ENCODE data around the gene SEZ6L. TPM values are rescaled to one million over a fixed set of nuclear protein-coding genes. Genes with fewer than 3 reads are reported as not detected.

Gene SEZ6L
- total RNA-seq, 1 donor from 2014 or later: 0.32 TPM

- intact Hi-C loops (cut with DNase I): no loop called here
- ATAC-seq (no peak), DNase-seq (no peak)
- H3K9me3 ChIP-seq: no peaks in the 10 kb centered on the region
- no peak overlapping the region for H3K4me3 ChIP-seq
- peaks cover 23% of the 10 kb centered on the region for H3K27me3 ChIP-seq
- H3K4me1 ChIP-seq: no peaks in the 10 kb centered on the region
- H3K36me3 ChIP-seq: no peaks in the 10 kb centered on the region
- TF ChIP-seq CTCF (IDR thresholded peaks at IDR 0.05): no peak
- H3K27ac ChIP-seq: no peak overlapping the region
Observed at GRCh38 chr22:26265281-26265680, 96.0 kb downstream of the SEZ6L start.

GRCh38 chr22:26265909-26266308, 96.6 kb downstream of the SEZ6L start:
- intact Hi-C loops (cut with DNase I): no loop called here
- no peaks in the 10 kb centered on the region for H3K36me3 ChIP-seq
- H3K4me1 ChIP-seq: no peaks in the 10 kb centered on the region
- ATAC-seq (no peak), DNase-seq (no peak)
- H3K27ac ChIP-seq: no peak overlapping the region
- no peak overlapping the region for H3K4me3 ChIP-seq
- H3K27me3 ChIP-seq: peaks cover 23% of the 10 kb centered on the region
- no peak for TF ChIP-seq CTCF (IDR thresholded peaks at IDR 0.05)
- no peaks in the 10 kb centered on the region for H3K9me3 ChIP-seq

- Histone ChIP-seq H3K27ac (no peak overlapping the region), H3K27me3 (peaks cover 21% of the 10 kb centered on the region), H3K36me3 (no peaks in the 10 kb centered on the region), H3K4me3 (no peak overlapping the region), H3K4me1 (no peaks in the 10 kb centered on the region), H3K9me3 (no peaks in the 10 kb centered on the region)
- no peak for ATAC-seq
- intact Hi-C loops (cut with DNase I): no loop called here
- no peak for DNase-seq
- TF ChIP-seq CTCF (IDR thresholded peaks at IDR 0.05): no peak
Observed at GRCh38 chr22:26267856-26268255, 98.6 kb downstream of the SEZ6L start.

- Histone ChIP-seq H3K27ac (no peak overlapping the region), H3K36me3 (no peaks in the 10 kb centered on the region), H3K27me3 (peaks cover 25% of the 10 kb centered on the region), H3K4me1 (no peaks in the 10 kb centered on the region), H3K9me3 (no peaks in the 10 kb centered on the region), H3K4me3 (no peak overlapping the region)
- DNase-seq (no peak), ATAC-seq (no peak)
- intact Hi-C loops (cut with DNase I): no loop called here
- TF ChIP-seq CTCF (IDR thresholded peaks at IDR 0.05): no peak
Observed at GRCh38 chr22:26269572-26269971, 100.3 kb downstream of the SEZ6L start.

- H3K36me3 ChIP-seq: no peaks in the 10 kb centered on the region
- no peaks in the 10 kb centered on the region for H3K9me3 ChIP-seq
- no peaks in the 10 kb centered on the region for H3K4me1 ChIP-seq
- peaks cover 8% of the 10 kb centered on the region for H3K27me3 ChIP-seq
- no peak overlapping the region for H3K4me3 ChIP-seq
- H3K27ac ChIP-seq: no peak overlapping the region
- no peak for DNase-seq
- no peak for ATAC-seq
- TF ChIP-seq CTCF (IDR thresholded peaks at IDR 0.05): no peak
- intact Hi-C loops (cut with DNase I): no loop called here
Observed at GRCh38 chr22:26271427-26271826, 102.2 kb downstream of the SEZ6L start.

- Histone ChIP-seq H3K9me3 (no peaks in the 10 kb centered on the region), H3K27me3 (peaks cover 8% of the 10 kb centered on the region), H3K4me3 (no peak overlapping the region), H3K36me3 (no peaks in the 10 kb centered on the region), H3K27ac (no peak overlapping the region), H3K4me1 (no peaks in the 10 kb centered on the region)
- TF ChIP-seq CTCF (IDR thresholded peaks at IDR 0.05): no peak
- no peak for ATAC-seq
- DNase-seq: no peak
- intact Hi-C loops (cut with DNase I): no loop called here
Observed at GRCh38 chr22:26273011-26273675, 103.9 kb downstream of the SEZ6L start.

Data from upper lobe of right lung (tissue), 1 donor.